NK-92 treated with Interleukin-12 subunit alpha and Interleukin-12 subunit beta, amount 100 ng/mL, for 24 hours (cell line): ENCODE measurements around the gene TYW1.
"Not testable (repeated sequence)": the region's sequence is repeated elsewhere in the genome, so short reads cannot be mapped to it uniquely, and the experiment has no call there.

Source experiments
- DNase-seq: peaks from one replicate; lab custom pipeline; 2025; lab: John Stamatoyannopoulos, UW

Gene TYW1

DNA sequence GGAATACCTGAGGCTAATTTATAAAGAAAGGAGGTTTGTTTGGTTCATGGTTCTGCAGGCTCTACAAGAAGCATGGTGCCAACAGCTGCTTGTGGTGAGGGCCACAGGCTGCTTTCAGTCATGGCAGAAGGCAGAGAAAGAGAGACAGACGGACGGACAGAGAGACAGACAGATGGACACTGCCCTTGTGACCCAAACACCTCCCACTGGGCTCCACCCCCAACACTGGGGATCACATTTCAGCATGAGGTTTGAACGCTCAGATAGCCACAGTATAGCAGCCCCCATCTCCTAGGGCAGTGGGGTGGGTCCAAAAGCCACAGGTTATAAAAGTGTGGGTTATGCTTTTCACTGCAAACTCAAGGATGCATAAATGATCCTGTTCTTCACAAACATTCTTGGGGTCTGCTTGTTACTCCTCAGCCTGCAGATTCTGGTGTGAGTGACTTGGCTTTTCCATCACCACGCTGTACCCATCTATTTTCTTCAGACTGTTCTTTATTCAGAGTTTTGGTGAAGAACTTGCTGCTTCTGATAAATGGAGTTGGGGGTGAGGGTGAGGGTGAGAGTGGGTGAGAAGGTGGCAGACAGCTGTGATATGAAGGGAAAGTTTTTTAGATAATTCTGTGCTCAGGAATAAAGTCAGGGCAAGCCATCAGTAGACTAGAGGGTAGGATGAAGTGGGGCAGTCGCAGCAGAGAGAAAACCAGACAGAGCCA is 194.5 kb downstream of the TYW1 start:
- DNase-seq = not testable (repeated sequence)

DNA sequence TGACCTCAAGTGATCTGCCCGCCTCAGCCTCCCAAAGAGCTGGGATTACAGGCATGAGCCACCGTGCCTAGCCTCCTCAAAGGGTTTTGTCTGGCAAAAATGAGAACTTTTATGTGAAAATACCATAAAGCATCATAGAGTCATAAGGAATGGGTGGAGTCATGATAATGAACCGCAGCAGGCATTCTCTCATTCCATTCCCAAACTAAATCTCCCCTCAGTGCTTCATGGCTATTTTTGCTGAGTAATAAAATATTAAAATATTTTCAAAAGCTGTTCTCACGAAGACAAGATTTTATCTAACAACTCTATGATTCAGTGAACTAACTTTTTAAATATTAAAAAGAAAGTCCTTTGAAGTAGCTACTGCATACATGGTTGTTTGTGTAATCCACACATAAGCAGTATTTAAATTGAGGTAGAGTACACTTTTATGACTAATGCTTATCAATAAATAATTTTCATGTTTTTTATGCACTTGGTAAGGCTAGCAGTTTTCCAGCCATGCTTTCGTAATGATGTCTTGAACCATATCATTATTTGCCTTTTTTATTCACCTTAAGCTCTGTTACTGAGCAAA is 195.6 kb downstream of the TYW1 start:
- not testable (repeated sequence) for DNase-seq

DNA sequence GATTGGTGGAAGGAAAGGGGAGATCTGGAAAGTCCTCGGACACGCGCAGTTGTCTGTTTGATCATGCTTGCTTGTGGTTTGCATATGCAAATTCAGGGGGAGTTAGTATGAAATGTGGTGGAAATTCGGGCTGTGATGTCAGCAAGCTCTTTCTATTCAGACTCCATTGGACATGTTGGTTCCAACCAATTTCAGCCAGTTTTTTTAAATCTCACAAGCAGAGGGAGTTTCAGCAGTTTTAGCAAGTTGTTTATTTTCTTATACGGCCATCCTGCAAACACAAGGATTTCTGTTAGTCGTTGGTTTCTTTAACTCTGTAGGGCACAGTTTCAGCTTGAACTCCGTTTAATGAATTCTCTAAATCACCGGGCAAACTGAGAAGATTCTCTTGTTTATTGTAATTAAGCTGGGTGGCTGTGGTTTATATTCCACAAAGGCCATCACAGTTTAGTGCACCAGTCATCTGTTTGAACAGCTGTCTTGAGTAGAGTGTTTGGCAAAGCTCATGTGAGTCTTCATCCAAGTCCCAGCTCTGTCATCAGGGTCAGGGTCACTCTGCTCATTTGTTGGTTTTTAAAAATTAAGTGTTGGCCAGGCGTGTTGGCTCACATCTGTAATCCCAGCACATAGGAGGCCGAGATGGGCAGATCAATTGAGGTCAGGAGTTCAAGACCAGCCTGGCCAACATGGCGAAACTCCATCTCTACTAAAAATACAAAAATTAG is 196.4 kb downstream of the TYW1 start:
- not testable (repeated sequence) for DNase-seq

DNA sequence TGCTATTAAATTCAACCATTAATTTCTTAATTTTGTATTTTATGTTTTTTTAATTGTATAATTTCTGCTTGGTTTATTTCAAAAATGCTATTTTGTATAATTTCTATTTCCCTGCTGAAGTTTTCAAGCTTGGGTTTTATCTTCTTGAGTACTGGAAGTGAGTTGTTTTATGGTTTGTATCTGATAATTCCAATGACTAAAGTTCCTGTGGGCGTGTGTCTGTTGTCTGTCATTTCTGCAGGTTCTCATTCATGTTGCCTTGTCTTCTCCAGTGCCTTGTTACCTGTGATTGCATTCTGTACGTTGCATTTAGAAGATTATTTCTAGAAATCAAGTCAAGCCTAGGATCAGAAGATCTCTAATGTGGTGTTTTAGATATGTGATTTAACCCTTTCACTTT is 199.5 kb downstream of the TYW1 start:
- DNase-seq = not testable (repeated sequence)

DNA sequence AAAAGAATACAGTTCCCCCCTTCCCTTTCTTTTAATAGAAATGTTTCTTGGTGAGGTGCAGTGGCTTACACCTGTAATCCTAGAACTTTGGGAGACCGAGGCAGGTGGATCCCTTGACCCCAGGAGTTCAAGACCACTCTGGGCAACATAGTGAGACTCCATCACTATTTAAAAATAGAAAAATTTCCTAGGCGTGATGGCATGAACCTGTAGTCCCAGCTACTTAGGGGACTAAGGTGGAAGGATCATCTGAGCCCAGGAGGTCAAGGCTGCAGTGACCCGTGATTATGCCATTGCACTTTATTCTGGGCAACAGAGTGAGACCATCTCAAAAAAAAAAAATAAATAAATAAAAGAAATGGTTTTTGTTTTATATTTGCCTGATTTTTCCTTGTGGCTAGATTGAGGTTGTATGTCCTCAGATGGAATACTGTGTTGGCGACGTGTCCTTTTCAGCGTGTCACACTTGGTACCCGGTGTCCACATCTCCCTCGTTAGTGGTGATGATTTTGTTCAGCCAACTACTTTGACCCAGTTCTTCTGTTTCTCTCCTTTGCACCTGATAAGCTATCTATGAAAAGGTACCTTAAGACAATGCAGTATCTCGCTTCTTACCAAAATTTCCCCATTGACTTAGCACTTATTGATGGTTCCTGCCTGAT is 202.4 kb downstream of the TYW1 start:
- DNase-seq = not testable (repeated sequence)

DNA sequence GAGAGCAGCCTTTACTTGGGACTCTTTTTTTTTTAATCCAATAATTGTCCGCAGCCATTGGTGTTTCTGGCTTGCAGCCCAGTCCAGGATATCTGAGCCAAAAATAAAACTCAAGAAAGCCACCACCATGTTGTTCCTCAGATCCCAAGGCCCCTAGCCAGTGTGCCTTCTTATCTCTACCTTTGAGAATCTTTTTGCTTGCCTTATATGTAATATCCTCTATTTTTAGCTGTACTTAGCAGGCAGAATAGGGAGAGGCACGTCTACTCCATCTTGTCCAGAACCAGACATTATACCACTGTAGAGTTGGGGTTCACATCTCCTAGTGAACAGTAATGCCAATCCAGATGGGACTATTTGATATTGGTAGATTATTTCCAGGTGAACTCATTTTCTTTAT is 209.1 kb downstream of the TYW1 start:
- not testable (repeated sequence) for DNase-seq

DNA sequence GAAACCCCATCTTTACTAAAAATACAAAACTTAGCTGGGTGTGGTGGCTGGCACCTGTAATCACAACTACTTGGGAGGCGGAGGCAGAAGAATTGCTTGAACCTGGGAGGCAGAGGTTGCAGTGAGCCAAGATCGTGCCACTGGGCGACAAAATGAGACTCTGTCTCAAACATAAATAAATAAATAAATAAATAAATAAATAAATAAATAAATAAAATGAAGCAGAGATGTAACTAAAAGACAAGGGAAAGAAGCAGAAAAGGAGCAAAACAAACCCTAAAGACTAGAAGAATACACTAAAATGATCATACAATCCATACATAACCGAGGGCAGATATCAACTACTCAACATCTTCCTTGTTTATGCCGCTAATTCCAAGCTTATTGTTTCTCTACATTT is 209.8 kb downstream of the TYW1 start:
- no peak for DNase-seq

DNA sequence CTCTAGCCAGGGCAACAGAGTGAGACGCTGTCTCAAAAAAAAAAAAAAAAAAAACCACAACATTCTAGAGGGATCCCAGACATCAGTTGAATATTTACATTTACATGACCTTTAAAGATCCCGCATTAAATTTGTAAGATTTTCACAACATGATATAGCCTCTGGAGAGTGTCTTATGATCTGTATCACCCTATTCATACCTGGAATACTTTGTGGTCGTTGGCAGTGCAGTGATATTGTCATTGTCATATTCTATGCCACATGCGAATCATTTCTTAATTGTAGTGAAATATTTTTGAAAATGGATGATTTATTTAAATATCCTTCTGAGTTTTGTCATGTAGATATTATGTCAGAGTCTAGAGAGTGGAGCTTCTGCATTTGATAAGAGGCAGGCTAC is 212.0 kb downstream of the TYW1 start:
- DNase-seq = not testable (repeated sequence)

DNA sequence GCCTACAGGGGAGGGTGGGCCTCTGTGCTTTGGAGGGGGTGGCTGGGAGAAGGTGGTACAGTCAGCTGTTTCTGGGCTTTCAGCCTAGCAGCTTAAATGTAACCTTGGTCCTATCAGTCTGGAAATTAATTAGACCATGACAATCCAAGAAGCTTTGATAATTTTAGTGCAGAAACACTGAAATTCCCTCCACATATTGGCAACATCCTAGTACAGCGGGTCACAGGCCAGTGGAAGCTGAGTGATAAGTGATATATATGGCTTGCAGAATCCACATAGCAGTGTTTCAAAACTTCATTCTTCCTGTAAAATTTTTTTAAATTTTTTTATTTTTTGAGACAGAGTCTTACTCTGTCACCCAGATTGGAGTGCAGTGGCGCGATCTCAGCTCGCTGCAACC is 212.6 kb downstream of the TYW1 start:
- no peak for DNase-seq

DNA sequence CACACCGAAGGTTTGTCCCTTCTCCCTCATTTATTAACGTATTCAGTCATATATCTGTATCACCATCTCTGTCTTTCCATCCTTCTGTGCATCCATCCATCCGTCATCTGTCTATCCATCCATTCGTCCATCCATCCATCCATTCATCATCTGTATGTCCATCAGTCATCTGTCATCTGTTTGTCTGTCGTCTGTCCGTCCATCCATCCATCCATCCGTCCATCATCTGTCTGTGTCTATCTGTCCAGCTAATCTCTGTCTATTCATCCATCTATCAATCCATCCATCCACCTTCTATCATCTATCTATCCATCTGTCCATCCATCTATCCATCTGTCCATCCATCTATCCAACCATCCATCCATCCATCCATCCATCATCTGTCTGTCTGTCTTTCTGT is 213.9 kb downstream of the TYW1 start:
- no peak for DNase-seq

DNA sequence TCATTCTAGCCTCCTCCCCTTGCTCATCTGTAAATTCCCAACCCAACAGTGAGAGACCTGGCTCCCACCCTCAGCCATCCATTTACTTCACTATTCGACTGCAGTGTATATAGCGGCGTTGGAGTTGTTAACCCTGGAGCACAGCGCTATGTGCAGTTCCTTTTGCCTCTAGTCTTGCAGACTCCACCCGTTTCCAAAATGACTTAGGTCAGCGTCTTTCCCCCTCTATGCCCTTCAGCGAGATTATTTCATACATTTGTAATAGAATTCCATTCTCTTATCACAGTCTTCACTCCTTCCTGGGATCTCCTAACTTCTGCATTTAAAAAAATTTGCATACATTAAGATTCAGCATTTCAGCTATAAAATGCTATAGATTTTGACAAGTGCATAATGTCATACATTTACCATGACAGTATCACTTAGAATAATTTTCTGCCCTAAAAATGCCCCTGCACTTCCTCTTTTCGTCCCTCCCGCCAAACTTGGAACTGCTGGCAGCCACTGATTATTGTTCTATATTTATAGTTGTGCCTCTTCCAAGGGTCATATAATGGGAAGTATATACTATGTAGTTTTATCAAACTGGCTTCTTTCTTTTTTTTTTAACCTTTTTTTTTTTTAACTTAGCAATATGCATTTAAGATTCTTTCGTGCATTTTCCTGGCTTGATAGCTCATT is 215.2 kb downstream of the TYW1 start:
- DNase-seq = not testable (repeated sequence)

DNA sequence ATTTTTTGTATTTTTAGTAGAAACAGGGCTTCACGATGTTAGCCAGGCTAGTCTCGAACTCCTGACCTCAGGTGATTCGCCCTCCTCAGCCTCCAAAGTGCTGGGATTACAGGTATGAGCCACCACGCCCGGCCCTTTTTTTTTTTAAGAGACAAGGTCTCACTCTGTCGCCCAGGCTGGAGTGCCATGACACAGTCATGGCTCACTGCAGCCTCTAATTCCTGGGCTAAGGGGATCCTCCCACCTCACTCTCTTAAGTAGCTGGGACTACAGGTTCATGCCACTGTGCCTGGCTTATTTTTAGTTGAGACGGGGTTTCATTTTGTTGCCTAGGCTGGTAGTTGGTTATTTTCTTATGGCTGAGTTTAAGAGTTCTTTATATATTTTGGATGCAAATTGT is 216.4 kb downstream of the TYW1 start:
- not testable (repeated sequence) for DNase-seq

DNA sequence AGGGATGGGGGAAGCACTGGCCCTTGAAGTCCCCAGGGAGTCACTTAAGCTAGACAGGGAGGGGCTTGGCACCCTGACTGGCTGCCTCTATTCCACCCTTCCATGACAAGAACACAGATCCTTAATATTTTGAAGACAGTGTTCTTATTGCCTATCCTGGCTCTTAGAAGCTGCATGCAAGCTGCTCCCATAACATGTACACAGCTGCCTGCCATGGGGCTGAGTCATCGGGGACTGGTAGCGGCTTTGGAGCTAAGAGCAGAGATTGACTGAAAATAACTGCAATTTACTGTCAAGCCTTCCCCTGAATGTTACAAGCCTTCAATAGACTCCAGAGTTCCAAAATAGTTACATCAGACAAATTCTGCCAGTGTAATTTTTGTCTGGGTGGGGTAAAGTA is 226.9 kb downstream of the TYW1 start:
- not testable (repeated sequence) for DNase-seq

DNA sequence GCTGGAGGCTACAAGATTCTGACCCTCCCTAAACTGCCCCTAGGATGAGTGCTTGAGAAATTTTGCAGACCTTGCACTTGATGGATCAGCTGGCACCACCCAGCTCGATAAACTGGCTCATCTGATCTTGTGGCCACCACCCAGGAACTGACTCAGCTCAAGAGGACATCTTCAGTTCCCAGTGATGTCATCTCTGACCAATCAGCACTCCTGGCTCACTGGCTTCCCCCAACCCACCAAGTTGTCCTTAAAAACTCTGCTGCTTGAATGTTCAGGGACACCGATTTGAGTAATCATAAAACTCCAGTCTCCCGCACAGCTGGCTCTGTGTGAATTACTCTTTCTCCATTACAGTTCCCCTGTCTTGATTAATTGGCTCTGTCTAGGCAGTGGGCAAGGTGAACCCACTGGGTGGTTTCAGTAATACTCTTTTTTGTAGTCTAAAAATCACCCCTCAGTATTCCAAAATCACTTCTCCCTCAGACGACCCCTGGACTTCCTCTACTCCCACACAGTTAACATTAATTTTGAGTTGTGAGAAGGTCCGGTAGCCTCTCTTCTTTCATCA is 229.8 kb downstream of the TYW1 start:
- not testable (repeated sequence) for DNase-seq

DNA sequence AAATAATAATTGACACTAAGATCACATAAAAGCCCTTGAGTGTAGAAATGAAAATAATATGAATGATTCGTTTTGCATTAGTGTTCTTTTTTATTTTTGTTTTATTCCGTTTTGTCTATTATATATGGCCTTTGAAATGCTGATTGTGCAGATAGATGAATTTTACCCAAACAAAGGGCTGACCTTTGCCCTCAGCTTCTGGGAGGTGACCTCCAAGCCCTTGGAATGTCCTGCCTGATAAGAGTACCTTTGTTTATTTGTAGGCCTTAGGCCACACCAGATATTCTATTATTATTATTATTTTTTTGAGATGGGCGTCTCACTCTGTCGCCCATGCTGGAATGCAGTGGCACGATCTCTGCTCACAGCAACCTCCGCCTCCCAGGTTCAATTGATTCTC is 230.3 kb downstream of the TYW1 start:
- DNase-seq = not testable (repeated sequence)

DNA sequence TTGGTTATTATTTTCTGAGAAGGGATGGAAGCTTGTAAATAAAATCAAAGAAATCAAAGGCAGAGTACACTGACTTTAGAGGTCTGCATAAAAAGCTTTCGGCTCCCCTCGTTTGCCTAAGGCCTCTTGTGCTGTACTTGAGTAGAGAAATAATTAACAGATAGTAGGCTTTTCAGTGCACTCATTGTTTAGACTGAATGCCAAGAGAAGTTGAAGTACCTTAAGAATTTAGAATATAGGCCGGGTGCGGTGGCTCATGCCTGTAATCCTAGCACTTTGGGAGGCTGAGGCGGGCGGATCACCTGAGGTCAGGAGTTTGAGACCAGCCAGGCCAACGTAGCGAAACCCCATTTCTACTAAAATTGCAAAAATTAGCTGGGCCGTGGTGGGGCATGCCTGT is 232.4 kb downstream of the TYW1 start:
- DNase-seq = not testable (repeated sequence)

DNA sequence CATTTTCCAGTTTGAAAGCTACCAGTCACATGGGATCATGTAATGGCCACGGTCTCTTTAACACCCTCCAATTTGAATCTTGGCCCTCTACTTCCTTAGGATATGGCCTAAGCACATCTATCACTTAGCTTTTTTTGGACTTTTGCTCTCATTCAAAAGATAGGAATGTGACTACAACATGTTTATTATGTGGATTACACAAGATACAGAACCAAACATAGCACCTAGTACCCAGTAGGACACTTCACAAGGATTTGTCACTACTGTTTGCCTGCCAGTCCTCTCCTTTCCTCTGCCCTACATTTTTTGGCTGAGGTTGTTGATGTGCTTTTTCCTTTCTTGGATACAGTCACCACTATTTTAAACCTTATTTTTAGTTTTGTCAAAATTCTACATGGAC is 233.4 kb downstream of the TYW1 start:
- DNase-seq = not testable (repeated sequence)

DNA sequence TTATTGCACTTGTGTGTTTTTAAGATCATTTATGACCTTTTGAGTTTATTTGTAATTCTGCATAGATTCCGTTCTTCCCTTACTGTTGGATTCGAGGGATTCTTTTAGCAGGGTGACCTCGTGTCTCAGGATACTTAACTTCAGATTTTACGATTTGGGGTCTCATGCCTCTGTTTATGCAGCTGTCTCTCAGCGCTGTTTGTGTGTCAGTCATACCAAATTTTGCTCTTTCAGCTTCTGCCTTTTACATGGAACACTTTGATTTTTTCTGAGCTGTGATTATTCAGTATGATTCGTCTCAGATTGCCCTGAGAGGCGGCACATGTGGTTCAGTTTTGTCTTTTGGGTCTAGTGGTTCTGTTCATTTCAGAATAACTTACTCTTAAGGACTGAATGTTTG is 236.9 kb downstream of the TYW1 start:
- DNase-seq = not testable (repeated sequence)

DNA sequence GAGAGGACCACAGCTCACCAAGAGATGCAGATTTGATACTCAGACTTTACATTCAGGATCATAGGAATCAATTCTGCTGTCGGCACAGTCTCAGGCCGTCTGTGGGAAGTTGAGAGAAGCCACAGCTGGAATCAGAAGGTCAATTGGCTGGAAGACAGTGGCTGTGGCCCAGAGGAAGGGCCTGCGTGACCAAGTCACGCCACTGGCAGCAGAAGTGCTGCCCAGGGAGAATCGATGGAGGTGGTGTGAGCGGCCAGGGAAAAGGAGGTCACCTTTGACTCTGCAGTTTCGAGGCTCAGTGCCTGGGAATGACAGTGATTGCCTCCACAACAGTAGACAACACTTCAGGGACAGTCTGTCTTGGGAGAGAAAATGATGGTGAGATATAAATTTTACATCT is 239.6 kb downstream of the TYW1 start:
- not testable (repeated sequence) for DNase-seq

DNA sequence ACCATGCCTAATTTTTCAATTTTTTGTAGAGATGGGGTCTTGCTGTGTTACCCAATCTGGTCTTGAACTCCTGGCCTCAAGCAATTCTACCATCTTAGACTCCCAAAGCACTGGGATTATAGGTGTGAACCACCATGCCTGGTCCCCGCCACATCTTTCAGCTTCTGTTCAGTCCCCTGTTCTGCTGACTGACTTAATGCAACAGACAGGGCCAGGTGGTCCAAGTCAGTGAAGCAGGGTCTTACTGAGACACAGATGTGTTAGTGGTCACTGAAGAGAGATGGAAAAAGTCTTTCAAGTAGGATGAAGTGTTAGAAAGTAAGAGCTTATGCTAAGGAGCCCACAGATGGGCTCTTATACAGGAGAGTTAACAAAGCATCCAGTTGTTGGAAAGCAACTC is 246.2 kb downstream of the TYW1 start:
- not testable (repeated sequence) for DNase-seq

DNA sequence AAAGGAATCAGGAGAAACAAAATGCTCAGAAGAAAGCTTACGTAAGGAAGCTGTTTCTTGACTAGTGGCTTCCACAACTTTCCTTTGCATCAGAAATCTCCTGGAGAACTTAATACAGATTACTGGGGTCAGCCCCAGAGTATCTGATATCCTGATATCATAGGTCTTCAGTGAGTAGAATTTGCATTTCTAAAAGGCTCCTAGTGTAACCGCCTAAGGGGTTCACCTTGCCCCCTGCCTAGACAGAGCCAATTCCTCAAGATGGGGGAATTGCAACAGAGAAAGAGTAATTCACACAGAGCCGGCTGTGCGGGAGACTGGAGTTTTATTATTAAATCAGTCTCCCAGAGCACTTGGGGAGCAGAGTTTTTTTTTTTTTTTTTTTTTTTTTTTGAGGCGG is 251.7 kb downstream of the TYW1 start:
- DNase-seq = not testable (repeated sequence)
